GM23338 (cell line): Measurements from ENCODE around the gene PPWD1. TPM values are rescaled to one million over a fixed set of nuclear protein-coding genes. Genes with fewer than 3 reads are reported as not detected.

Experiments used
- ATAC-seq: fragments of 200-7000 bp; cut with Tn5 transposase; 3 replicates; pipeline ENCODE4 v1.9.1; 2020
- DNase-seq: peaks from one replicate; pipeline ENCODE4 v3.0.0-alpha.2; 2015; ENCODE audit warnings: low spot score
- H2AFZ ChIP-seq: fragments of 200-600 bp; sonication (generic); 2 replicates; pipeline ENCODE4 v1.8.0; 2016; ENCODE audit warnings: antibody characterized with exemption, mild to moderate bottlenecking, moderate library complexity
- H3F3A ChIP-seq: fragments of 200-600 bp; sonication (generic); replicated peaks from 2 replicates; pipeline ENCODE4 v1.8.0; 2017; ENCODE audit warnings: antibody characterized with exemption, mixed run types, low read depth
- H3K27ac ChIP-seq: fragments of 200-600 bp; sonication (generic); 2 replicates; pipeline ENCODE4 v1.6.1; 2016; ENCODE audit warnings: low read depth
- H3K27me3 ChIP-seq: fragments of 200-600 bp; sonication (generic); 2 replicates; pipeline ENCODE4 v1.8.0; 2016; ENCODE audit warnings: mild to moderate bottlenecking, mixed run types, moderate library complexity; ENCODE audit not compliant: insufficient read depth
- H3K36me3 ChIP-seq: fragments of 200-600 bp; sonication (generic); 2 replicates; pipeline ENCODE4 v1.8.0; 2016; ENCODE audit warnings: mild to moderate bottlenecking; ENCODE audit not compliant: insufficient read depth
- H3K4me1 ChIP-seq: fragments of 200-600 bp; sonication (generic); 2 replicates; pipeline ENCODE4 v1.8.0; 2016; ENCODE audit warnings: mild to moderate bottlenecking, moderate library complexity; ENCODE audit not compliant: insufficient read depth
- H3K4me2 ChIP-seq: fragments of 200-600 bp; sonication (generic); 2 replicates; pipeline ENCODE4 v1.7.1; 2017; ENCODE audit warnings: mixed run types
- H3K4me3 ChIP-seq: fragments of 200-600 bp; sonication (generic); 2 replicates; pipeline ENCODE4 v1.6.1; 2016; ENCODE audit warnings: mixed run types
- H3K79me2 ChIP-seq: fragments of 200-600 bp; sonication (generic); replicated peaks from 2 replicates; pipeline ENCODE4 v1.8.0; 2017; ENCODE audit warnings: mild to moderate bottlenecking; ENCODE audit not compliant: insufficient read depth
- H3K9me2 ChIP-seq: fragments of 200-600 bp; sonication (generic); 2 replicates; pipeline ENCODE4 v1.8.0; 2017; ENCODE audit not compliant: insufficient read depth
- H4K20me1 ChIP-seq: fragments of 200-600 bp; sonication (generic); replicated peaks from 2 replicates; pipeline ENCODE4 v1.8.0; 2017; ENCODE audit warnings: mild to moderate bottlenecking; ENCODE audit not compliant: insufficient read depth
- H3K27ac Mint-ChIP-seq: 2 replicates; pipeline ENCODE4 v1.8.0; 2020; ENCODE audit warnings: inconsistent platforms, mild to moderate bottlenecking, moderate library complexity, mixed read lengths
- H3K27me3 Mint-ChIP-seq: 3 replicates; pipeline ENCODE4 v1.8.0; 2022; ENCODE audit warnings: low read depth, mild to moderate bottlenecking, moderate library complexity, mixed read lengths, inconsistent platforms; ENCODE audit not compliant: insufficient read depth, poor library complexity
- H3K36me3 Mint-ChIP-seq: 3 replicates; pipeline ENCODE4 v1.8.0; 2021; ENCODE audit warnings: low read depth, mild to moderate bottlenecking, inconsistent platforms, moderate library complexity, mixed read lengths
- H3K4me1 Mint-ChIP-seq: 3 replicates; pipeline ENCODE4 v1.8.0; 2020; ENCODE audit warnings: mild to moderate bottlenecking, inconsistent platforms, mixed read lengths
- H3K4me3 Mint-ChIP-seq: 3 replicates; pipeline ENCODE4 v1.8.0; 2021; ENCODE audit warnings: moderate library complexity, mild to moderate bottlenecking, inconsistent platforms, mixed read lengths
- H3K9me3 Mint-ChIP-seq: 3 replicates; pipeline ENCODE4 v1.8.0; 2020; ENCODE audit warnings: moderate library complexity, mild to moderate bottlenecking, inconsistent platforms, mixed read lengths
- CTCF ChIP-seq, 2 experiments: fragments of 200-600 bp in 1 of 2; sonication (generic) in 1 of 2; conservative IDR thresholded peaks; 2 replicates each; pipeline versions ENCODE4 v1.5.1 to v1.6.1; 2016 to 2017; ENCODE audit warnings: antibody characterized with exemption in 2 of 2, low read depth in 2 of 2, mild to moderate bottlenecking in 2 of 2, moderate library complexity in 1 of 2
- ETS1 ChIP-seq: IDR thresholded peaks from 2 replicates; pipeline ENCODE4 v1.6.1; 2016; ENCODE audit warnings: antibody characterized with exemption
- EZH2 ChIP-seq: fragments of 200-600 bp; sonication (generic); IDR thresholded peaks from one replicate; pipeline ENCODE4 v1.8.0; 2017; ENCODE audit warnings: antibody characterized with exemption, mild to moderate bottlenecking, low read depth; ENCODE audit not compliant: unreplicated experiment
- EZH2phosphoT487 ChIP-seq: fragments of 200-600 bp; sonication (generic); IDR thresholded peaks from one replicate; pipeline ENCODE4 v1.8.1; 2018; ENCODE audit warnings: antibody characterized with exemption; ENCODE audit not compliant: unreplicated experiment
- JUNB ChIP-seq: IDR thresholded peaks from one replicate; pipeline ENCODE4 v1.6.1; 2016; ENCODE audit warnings: antibody characterized with exemption; ENCODE audit not compliant: unreplicated experiment
- POLR2AphosphoS5 ChIP-seq: IDR thresholded peaks from 2 replicates; pipeline ENCODE4 v1.6.1; 2016; ENCODE audit warnings: antibody characterized with exemption, low read depth
- ZNF462 ChIP-seq: fragments of 250-450 bp; sonication (Bioruptor Pico); IDR thresholded peaks from 2 replicates; pipeline ENCODE4 v1.5.0; 2020; ENCODE audit warnings: mild to moderate bottlenecking, moderate library complexity
- polyA plus RNA-seq: library from polyadenylated mRNA; unstranded; fragments of >200 nt; fragmentation: Nextera tagmentation; extraction: Ambion mirVana; gene quantifications from 2 replicates; pipeline ENCODE4 v1.2.1, GENCODE V29; 2016
- total RNA-seq: library from RNA; depleted of rRNA; stranded (reverse); fragments of >200 nt; shearing (Covaris generic); gene quantifications from 2 replicates; pipeline ENCODE4 v1.2.3, GENCODE V29; 2014

Gene PPWD1
- total and polyA plus RNA-seq, 2 experiments from 2014 or later, result 34.8 to 57.1 TPM

- TF ChIP-seq ZNF462 (CRISPR knock-in tag) (no peak), ETS1 (no peak), CTCF (conservative IDR thresholded peaks at IDR 0.05; ENCODE audit: low read depth in 2 of 2) (no peak), POLR2AphosphoS5 (no peak), JUNB (no peak)
Observed at GRCh38 chr5:65553941-65554340, 9.2 kb upstream of the PPWD1 start (continued).

DNA sequence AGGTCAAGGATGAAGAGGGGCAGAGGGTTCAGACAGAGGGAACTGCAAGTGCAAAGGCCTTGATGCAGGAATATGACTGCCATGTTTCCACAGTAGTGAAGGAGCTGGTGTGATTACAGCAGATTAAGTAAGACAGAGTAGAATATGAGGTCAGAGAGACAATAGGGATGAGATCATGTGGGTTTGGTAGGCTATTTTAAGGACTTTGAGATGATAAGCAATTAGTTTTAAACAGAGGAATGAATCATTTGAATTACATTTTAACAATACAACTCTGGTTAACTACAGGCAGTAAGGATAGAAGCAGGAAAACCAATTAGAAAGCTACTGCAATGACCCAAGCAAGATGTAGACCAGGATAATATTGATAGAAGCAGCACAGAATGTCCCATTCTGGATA lies 7.8 kb upstream of the PPWD1 start:
- Mint-ChIP-seq H3K4me3 (no peak overlapping the region), H3K4me1 (no peaks in the 10 kb centered on the region), H3K9me3 (no peaks in the 10 kb centered on the region), H3K27me3 (no peaks in the 10 kb centered on the region), H3K36me3 (peaks cover 38% of the 10 kb centered on the region; the same call in 2 of the 3 replicates), H3K27ac (no peak overlapping the region)
- Histone ChIP-seq H3F3A (no peaks in the 10 kb centered on the region), H3K27me3 (no peaks in the 10 kb centered on the region), H3K79me2 (peaks cover 10% of the 10 kb centered on the region; the same call in 1 of the 2 replicates), H3K4me1 (no peaks in the 10 kb centered on the region), H4K20me1 (0 out of 2 replicates have a peak, but pooled peaks cover 4% of the 10 kb centered on the region), H3K4me2 (no peak overlapping the region), H3K4me3 (no peak overlapping the region), H3K36me3 (peaks cover 13% of the 10 kb centered on the region; the same call in 1 of the 2 replicates), H2AFZ (no peak overlapping the region), H3K27ac (no peak overlapping the region), H3K9me2 (no peaks in the 10 kb centered on the region)
- no peak for DNase-seq
- ATAC-seq, result no peak
- TF ChIP-seq EZH2 (no peak), JUNB (no peak), CTCF (conservative IDR thresholded peaks at IDR 0.05; ENCODE audit: low read depth in 2 of 2) (no peak), EZH2phosphoT487 (no peak)
